ENCODE data around the gene DPP4. TPM values are rescaled to one million over a fixed set of nuclear protein-coding genes. Genes with fewer than 3 reads are reported as not detected.
A peak's percentile ranks its signal among the peaks of the same experiment; 100 is the strongest.

Gene DPP4
- total RNA-seq (2014; rRNA removed; shearing (Covaris generic)), result 13.5 and 17.5 TPM in 2 replicates

DNA sequence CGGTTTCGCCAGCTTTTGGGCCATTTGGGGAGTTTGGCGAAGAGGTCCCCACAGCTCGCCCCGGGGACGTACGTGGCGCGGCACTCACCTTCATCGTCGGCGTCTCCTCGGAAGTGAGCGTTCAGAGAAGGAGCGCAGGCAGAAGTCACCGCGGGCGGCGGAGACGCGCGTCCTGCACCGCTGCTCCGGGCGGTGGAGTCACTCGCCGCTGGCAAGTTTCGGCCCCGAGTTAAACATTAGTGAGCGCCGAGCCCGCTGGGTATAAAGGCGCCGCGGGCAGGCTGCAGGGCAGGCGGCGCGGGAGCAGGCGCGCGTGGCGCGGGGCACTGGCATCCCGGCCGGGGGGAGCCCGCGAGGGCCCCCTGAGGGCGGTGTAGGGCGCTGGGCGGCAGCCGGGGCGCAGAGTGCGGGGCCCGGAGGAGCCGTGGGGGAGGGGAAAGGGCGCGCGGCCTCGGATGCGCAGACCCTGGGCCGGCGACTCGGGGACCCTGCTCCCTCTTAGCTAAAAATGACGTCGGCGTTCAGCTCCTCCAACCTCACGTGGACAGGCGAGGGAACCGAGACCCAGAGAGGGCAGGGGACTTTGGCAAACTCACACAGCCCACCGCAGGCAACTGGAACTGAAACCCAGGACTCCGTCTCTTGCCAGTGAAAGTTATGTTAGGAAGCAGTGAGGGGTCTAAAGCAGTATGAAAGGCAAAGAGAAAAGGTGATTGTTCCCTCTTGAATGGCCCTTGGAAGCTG, at the start of gene DPP4:
DPP4 (minus strand) TSS at position 328 of the 744 bp plus-strand sequence; CDS start at position 94, 234 bp downstream.
- DNase-seq (ENCODE audit: low read depth), result peak; percentile 54

DNA sequence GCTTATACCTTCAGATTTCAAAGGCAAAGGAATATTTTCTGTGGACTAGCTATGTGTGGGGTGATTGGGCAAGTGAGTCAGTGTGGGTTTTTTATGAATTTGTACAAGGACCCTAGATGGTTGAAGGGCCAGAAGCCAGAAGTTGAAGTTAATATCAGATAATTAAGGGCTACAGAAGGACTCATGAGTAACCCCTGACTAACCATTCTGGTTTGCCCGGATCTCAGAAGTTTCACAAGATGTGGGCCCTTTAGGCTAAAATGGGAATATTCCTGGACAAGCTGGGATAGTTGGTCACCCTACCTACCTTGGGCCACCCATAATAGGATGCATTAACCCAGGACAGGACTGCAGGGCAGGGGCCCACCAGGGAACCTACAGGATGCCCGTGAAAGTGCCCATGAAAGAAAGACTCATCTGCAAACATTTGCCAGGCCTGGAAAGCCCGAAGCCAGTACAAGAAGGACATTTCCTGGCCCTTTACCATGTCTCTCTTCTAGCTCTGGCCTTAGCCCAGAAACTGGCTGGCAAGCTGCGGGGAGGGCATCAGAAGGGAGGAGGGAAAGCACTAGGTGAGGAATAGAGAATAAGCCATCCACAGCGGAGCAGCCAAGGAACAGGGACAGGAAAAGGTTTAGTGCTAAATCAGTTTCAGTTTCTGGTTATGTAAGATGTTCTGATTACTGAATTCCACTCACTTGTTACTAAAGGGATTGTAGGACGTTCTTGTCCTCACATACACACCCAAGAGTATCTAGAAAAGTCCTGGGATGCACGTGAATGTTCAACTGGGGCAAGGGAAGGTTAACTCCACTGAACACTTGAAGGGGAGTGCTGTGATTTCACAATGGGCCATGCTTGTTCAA, 44.4 kb upstream of the DPP4 start:
- DNase-seq (ENCODE audit: low read depth), result peak; percentile 93

DNA sequence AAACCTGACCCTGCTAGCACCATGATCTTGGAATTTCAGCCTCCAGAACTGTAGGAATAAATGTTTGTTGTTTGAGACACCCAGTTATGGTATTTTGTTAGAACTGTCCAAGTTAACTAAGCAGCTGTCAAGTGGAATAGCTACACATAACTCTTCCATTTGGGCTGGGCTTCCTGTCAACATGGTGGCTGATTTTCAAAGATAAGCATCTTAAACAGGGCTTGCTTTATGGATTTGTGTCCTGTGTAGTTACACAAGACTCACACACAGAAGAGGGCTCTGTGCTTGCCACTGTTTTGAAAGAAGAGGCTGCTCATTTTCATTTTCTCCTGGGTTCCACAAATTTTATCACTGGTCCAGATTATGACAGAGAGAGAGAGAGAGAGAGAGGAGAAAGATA, 42.3 kb upstream of the DPP4 start:
- peak; percentile 56 for DNase-seq (ENCODE audit: low read depth)

DNA sequence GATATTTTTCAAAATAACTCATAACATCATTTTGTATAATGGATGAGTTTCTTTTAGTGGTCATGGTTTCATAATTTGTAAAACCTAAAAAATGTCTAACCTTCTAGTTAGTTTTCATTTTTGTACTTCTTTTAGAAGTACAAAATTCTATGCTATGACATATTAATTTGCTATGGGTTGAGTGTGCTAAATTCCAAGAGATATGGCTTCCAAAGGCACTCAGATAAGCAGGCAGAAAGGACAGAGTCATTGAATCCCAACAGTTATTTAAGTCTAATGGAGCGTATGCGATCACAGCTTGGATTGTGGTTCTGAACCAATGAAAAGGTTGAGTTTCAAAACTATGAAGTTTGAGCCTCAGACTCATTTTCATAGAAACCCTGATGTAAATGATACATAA, 41.1 kb upstream of the DPP4 start:
- DNase-seq (ENCODE audit: low read depth), result no peak

DNA sequence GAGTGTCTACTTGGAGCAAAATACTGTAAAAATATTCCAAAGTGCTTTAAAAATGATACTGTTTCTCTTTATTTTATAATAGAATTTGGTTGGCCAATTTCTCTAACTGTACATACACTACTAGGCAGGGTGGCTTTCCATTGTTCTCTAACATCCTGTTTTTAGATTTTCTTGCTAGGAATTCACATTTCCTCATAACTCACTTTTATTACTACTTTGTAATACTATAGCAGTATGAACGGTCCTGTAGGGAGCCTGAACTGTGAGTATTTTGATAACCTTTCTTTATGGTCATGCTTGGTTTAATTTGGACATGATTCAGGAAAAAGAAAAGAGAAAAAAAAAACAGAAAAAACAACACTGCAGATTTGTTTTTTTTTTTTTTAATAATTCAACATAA, 40.3 kb upstream of the DPP4 start:
- peak; percentile 61 for DNase-seq (ENCODE audit: low read depth)

DNA sequence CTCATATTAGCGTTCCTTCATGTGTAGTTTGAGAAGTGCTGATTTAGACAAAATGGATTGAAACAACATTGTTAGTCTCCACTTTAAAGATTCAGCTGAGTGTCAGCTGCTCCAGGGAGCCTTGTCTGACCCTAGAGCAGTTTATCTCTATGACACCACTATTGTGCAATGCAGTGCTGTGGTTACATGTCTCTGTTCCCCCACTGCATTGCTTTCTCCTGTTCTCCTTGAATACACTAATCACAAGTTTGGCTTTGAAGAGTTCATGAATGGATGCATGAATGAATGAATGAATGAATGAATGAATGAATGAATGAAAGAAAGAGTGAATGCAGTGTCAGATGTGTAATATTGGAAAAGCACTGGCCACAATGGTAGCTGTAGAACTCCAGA, 39.8 kb upstream of the DPP4 start:
- DNase-seq (ENCODE audit: low read depth), result peak; percentile 80

DNA sequence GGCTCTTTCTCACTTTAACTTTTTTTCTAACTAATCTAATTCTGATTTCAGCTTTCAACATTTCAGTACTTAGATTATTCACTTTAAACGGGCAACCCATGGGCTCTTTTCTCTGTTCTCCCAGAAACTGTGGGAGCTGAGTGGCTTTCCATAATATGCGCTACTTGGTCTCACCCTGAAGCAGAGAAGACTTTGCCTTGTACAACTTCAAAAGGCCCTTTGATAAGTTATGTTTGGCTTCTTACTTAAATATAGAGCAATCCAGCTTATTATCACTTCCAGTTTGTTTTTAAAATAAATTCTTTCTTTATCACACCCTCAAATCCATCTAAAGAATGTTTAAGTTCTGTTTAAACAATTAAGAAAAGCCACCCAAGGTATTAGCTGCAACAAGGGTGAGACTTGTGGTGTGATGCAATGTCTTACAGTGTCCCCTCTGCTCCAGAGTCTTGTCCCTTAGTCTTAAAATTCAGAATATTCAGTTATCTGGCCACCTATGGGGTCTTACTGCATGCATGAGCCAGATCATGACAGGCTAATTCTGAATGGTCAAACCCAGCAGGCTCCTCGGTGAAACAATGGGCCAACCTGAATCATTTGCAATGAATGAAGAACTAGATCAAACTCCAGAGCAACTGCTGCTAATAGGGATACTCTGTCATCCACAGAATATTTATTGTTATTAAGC, 39.2 kb upstream of the DPP4 start:
- DNase-seq (ENCODE audit: low read depth), result no peak

DNA sequence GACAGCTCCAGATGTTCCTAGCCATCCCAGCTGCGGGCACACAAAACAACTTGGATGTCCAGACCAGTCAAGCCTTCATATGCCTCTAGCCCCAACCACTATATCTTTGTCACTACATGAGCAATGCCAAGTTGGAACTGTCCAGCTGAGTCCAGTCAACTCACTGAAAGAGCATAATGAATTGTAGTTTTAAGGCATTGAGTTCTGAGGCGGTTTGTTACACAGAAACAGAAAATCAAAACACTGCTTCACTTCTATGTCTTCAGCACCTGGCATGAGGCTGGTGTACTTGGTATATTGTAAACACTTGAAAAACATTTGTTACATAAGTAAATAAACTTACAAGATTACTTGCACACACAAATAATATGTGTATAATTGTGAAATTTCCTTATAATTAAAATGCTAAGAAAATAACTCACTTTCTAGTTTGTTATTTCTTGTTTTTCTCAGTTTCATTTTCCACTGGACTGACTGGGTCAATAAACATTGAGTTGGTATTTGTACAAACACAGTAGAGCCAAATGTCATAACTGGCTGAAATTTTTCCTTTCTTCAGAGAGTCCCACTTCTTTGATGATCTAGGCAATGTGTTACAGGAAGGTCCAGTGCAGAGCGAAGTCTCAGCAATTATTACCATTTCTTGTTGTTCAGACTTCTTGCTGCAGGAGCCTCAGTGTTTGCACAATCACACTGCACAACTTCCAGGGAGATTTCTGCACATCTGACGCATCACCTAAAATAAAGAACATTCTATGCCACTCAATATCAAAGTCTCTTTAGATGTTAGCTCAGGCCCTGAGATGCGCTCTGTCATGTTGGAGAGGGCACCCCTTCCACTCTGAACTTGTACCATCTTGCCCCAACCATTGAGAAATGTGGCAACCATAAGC, 38.2 kb upstream of the DPP4 start:
- DNase-seq (ENCODE audit: low read depth), result no peak

DNA sequence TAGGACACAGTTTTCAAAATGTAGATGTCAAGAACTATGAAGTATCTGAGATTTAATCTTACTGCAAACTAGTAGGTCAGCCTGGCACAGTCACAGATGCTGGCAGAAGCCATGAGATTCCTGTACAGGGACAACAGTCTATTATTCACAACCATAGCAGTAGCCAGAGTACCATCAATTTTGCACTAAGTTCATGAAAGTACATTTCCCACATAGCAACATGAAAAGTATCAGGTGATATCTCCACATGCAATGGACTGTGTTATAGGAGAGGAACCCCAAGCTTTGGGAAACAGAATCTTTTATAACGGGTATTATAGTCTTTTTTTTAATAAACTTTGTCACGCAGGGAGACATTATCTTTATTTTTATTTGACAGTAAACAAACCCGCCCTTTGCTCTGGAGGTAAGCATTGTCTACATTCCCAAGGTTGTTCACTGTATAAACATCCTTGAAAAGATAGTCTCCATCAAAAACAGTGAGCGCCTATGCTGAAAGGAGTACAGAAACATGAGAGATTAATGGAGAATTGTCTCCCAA, 33.4 kb upstream of the DPP4 start:
- no peak for DNase-seq (ENCODE audit: low read depth)

DNA sequence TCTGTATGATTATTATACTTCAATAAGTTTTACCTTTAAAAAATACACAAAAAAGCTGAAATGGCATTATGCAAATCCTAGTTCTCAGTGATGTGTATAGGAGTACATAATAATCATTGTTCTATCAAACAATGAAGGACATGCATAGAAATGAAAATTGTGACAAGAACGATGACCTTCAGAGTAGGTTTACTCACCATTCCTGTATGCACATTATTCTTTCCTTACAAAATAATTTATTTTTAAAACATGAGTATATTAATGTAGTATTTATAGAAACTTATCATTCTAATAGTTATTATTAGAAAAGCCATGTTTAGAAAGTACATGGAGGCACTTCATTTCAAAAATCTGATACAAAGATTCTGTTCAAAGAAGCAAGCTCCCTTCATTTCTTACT, 32.7 kb upstream of the DPP4 start:
- DNase-seq (ENCODE audit: low read depth), result no peak

DNA sequence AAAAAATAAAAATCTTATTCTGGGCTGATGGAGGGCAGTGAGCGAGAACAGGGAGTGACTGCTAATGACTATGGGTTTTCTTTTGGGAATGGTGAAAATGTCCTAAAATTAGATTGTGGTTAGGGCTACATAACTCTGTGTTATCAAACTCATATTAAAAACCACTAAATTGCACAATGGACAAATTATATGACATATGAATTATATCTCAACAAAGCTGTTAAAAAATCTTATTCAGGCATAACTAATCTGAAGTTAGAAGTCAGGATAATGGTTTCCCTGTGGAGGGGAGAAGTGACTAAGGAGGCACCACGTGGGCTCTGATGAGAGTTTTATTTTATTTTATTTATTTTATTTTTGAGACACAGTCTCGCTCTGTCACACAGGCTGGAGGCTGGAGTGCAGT, 32.1 kb upstream of the DPP4 start:
- DNase-seq (ENCODE audit: low read depth), result peak; percentile 79

DNA sequence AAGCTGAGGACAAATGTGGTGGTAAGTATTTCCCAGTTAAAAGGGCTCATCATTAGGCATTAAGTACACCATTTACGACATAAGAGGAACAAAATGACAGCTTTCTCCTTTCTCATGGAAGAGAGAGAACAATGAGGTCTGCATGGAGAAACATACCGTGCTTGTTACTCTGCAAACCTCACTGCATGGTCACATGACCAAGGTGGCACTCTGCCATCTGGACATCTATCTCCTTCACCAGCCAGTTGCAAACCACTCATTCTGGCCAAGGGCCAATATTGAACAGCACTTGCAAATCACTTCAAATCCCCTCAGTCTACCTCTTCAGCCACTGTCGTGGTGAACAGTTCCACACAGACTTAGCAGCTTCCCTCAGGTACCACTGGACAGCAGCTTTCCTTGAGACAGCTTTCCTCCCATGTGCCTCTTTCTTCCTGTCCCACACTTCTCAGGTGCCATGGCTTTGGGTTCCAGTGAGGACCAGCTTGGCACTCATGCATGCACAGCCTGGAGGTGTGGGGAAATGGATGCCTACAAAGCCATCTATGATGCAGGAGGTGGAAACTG, 29.5 kb upstream of the DPP4 start:
- DNase-seq (ENCODE audit: low read depth), result no peak

DNA sequence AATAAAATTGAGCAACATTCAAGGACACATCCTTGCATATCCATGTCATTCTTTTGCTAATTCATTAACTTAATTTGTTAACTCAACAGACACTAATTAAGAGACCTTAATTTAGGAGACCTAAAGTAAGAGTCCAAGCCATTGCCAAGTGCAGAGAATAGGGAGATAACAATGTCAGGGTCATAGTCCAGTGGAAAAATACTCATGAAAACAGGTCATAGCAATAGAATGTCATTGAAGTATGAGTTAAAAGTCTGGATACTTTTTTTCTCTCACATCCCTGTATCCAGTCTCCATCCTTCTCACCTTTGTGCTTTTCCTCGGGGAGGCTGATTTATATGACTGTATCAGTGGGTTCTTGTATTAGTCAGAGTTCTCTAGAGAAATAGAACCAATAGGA, 26.6 kb upstream of the DPP4 start:
- no peak for DNase-seq (ENCODE audit: low read depth)

DNA sequence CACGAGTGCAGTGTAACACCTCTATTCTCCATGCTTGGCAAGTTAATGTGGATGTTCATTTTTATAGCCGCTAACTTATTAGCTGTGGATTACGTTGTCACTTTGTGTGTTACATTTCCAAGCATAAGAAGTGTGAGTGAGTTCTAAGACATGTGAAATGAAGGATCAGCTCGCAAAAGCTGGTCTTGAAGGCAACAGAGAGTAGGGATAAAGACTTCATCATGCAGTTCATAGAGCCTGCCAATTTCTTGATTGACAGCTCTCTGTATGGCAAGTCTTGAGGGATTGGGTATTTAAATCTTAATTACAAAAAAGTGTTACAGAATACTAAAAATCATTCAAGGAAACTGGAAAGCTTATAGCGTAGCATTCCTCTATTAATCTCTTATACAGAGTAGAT, 25.8 kb upstream of the DPP4 start:
- DNase-seq (ENCODE audit: low read depth), result no peak

DNA sequence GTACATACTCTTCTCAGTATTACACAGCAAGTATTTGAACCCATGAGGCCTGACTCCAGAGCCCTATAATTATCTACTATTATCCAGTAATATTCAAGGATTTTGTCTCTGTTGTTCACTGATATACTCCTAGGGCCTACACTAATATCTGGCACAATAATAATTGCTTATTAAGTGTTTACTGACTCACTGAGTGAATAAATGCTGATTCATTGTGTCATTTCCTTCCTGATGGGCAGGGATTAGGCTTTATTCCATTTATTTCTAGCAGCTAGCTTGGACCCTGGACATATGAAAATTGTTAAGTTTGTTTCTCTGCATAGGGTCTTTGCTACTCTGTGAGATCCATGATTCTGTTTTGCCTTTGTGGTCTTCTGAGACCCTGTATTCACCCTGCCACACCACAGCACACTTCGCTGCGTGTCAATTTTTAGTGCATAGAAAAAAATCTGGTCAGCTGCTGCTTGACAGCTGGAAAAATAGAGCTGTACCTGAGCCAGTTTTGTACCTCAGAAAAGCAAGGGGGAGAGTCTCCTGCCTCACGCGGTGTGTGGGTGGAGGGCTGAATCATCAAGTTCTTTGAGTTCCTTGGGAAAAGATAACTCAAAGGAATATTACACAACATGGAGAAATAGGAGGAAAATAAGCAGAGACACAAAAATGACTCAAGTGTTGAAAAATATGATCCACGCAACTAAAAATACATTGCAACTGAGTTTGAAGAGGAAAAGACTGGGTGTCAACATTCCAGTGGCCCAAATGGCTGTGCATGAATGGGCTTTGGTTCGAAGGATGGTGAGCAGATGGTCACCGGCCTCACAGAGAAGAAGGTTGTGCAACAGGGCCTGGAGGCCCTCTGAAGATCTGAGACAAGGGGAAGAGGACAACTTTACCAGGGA, 18.9 kb upstream of the DPP4 start:
- DNase-seq (ENCODE audit: low read depth), result peak; percentile 86

DNA sequence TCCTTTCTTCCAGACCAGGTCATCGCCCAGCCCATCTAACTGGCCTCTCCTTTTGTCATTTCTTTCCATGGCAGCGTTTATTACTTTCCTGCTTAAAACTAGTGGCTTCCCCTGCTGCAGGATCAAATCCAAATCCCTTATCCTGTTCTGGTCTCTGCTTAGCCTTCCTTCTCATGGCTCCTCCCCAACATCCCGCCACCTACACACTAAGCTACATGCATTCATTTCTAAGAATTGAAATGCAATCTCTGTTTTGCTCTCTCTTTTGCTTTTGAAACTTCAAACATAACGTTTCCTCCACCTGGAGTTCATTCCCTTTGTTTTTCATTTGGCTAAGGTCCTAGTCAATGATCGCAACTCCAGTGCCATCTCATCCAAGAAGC, 18.0 kb upstream of the DPP4 start:
- no peak for DNase-seq (ENCODE audit: low read depth)

DNA sequence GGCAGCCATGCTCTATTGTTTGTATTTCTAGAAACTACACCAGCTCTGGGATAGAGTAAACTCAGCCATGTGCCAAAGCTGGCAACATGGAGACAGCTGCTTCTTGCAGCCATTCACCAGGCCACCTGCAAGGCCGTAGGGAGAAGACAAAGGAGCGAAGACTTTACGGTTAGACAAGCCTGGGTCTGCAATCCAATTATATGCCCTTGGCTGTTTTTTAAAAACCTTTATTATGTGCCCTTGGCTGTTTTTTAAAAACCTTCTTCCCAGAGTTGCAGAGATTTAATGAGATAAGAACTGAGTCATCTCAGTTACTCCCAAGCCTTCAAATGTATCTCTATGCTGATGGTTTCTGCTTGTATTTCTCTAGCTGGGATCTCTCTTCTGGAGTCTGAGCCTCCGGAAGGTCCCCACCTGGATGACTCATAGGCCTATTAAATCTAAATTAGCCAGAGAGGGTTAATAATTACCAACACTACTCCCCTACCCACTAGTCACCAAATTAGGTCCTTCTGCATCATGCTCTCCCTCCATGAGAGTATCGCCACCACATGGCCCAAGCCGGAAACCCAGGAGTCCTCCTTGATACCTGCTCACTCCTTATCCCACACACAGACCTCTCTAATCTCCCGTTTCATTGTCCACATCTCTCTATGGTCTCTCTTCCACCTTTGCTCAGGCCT, 17.5 kb upstream of the DPP4 start:
- peak; percentile 92 for DNase-seq (ENCODE audit: low read depth)

DNA sequence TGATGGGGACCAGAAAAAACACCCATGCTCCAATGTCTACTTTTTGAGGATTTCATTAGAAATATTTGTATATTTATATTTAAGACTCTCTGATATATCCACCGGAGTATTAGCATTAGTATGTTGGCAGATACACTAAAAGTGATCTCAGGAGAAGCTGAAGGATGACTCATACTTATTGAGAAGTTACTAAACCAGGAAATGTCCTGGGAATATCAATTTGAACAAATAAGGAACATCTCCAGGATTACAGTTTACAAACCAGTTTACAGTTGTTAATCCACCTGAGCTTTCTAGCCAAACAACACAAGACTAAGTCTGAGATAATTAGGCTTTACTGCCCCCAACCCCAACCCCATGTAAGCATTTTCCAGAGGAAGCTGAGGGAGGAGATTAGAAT, 16.1 kb upstream of the DPP4 start:
- no peak for DNase-seq (ENCODE audit: low read depth)

DNA sequence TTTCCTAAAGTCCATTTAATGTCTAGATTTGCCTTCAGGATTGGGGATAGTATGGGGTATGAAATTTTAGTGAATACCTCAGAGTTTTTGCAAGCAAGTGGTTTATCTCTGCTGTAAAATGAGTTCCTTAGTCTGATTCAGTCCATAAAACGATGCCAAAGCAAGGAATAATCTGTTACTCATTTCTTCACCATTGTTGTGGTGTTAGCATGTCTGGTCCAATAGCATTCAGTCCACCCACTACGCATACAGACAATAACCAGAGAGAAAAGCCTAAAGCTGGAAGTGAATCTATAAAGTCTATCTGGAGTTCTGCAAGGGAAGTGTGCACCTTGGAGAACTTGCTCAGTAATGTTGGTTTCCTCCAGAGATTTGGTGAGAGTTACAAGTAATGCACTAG, 12.9 kb upstream of the DPP4 start:
- peak; percentile 64 for DNase-seq (ENCODE audit: low read depth)

Measured in M059J (cell line).